ENCODE data around the gene VWF. TPM values are rescaled to one million over a fixed set of nuclear protein-coding genes. Genes with fewer than 3 reads are reported as not detected.

VWF gene
- total RNA-seq, 1 donor = 0.72 TPM

DNA sequence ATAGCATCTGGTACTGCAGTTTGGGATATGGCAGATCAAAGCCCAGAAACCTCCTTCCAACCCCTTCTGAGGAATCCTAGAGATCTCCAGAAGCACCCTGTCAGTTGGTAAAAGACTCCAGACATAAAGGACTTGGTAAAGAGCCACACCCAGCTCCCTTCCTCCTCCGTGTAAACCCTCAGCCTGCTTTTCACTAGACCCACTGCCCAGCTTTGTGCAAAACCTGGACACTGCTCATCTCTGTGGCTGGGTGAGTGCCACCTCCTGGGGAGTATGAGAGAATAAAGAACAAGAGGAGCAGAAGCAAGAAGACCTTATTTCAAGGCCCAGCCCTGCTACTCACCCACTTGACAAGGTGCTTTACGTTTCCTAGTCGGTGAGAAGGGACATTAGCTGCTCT lies 212.5 kb downstream of the VWF start:
- Histone ChIP-seq H3K4me1 (ENCODE audit: insufficient read depth, low read length) (no peaks in the 10 kb centered on the region), H3K4me3 (ENCODE audit: insufficient read depth, low read length) (no peak overlapping the region), H3K27ac (ENCODE audit: low read depth, low read length) (no peak overlapping the region), H4K20me1 (ENCODE audit: insufficient read depth, low read length) (no peaks in the 10 kb centered on the region), H3K4me2 (ENCODE audit: insufficient read depth, low read length) (no peak overlapping the region), H3K27me3 (ENCODE audit: insufficient read depth, low read length) (no peaks in the 10 kb centered on the region), H3K79me2 (ENCODE audit: insufficient read depth, low read length) (no peaks in the 10 kb centered on the region), H3K9me3 (ENCODE audit: low read depth, low read length) (no peaks in the 10 kb centered on the region), H3K36me3 (ENCODE audit: insufficient read depth, low read length) (no peaks in the 10 kb centered on the region), H2AFZ (ENCODE audit: low read length) (no peak overlapping the region)
- TF ChIP-seq, protein P1, sequence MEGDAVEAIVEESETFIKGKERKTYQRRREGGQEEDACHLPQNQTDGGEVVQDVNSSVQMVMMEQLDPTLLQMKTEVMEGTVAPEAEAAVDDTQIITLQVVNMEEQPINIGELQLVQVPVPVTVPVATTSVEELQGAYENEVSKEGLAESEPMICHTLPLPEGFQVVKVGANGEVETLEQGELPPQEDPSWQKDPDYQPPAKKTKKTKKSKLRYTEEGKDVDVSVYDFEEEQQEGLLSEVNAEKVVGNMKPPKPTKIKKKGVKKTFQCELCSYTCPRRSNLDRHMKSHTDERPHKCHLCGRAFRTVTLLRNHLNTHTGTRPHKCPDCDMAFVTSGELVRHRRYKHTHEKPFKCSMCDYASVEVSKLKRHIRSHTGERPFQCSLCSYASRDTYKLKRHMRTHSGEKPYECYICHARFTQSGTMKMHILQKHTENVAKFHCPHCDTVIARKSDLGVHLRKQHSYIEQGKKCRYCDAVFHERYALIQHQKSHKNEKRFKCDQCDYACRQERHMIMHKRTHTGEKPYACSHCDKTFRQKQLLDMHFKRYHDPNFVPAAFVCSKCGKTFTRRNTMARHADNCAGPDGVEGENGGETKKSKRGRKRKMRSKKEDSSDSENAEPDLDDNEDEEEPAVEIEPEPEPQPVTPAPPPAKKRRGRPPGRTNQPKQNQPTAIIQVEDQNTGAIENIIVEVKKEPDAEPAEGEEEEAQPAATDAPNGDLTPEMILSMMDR (IDR thresholded peaks at IDR 0.05; ENCODE audit: extremely low read depth, low read depth, low read length) = no peak
- DNase-seq (ENCODE audit: insufficient read length, low spot score, missing footprints) = no peak

DNA sequence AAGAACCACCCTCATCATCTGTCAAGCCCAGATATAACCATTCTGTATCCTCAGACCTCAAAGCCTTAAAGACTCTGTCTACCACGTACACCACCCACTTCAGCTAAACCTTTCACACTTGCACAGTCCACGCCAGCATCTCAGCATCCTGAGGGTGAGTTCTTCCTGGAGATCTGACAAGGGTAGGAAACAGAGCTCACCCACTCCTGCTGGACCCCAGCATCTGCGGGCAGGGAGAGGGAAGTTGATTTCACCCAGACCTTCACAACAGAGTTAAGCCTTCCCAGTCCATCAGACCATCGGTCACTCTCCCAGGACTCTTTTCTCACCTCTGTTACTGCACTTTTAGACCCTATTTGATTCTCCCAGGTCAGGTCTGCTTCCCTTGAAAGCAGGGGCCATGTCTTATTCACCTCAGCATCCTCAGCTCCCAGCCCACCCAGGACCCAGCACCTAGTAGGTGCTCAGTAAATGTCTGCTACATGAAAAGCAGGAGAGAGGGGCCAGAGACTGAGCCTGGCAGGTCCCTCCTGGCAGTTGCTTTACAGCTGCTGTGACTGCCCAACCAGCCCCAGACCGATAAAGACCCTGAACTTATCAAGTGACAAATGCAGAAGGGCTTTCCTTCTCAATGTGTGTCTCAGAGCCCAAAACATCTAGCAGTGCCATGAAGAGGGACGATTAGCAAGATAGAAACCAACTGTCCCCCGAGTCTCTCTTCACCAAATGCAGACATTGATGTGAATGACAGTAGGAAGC lies 213.5 kb downstream of the VWF start:
- H2AFZ ChIP-seq (ENCODE audit: low read length) = no peak overlapping the region
- H4K20me1 ChIP-seq (ENCODE audit: insufficient read depth, low read length) = no peaks in the 10 kb centered on the region
- no peaks in the 10 kb centered on the region for H3K4me1 ChIP-seq (ENCODE audit: insufficient read depth, low read length)
- no peak overlapping the region for H3K4me3 ChIP-seq (ENCODE audit: insufficient read depth, low read length)
- H3K36me3 ChIP-seq (ENCODE audit: insufficient read depth, low read length) = no peaks in the 10 kb centered on the region
- H3K27me3 ChIP-seq (ENCODE audit: insufficient read depth, low read length) = no peaks in the 10 kb centered on the region
- TF ChIP-seq, protein P1 (IDR thresholded peaks at IDR 0.05; ENCODE audit: extremely low read depth, low read depth, low read length) = no peak
- no peak overlapping the region for H3K27ac ChIP-seq (ENCODE audit: low read depth, low read length)
- H3K79me2 ChIP-seq (ENCODE audit: insufficient read depth, low read length) = no peaks in the 10 kb centered on the region
- DNase-seq (ENCODE audit: insufficient read length, low spot score, missing footprints) = no peak
- H3K4me2 ChIP-seq (ENCODE audit: insufficient read depth, low read length) = no peak overlapping the region
- H3K9me3 ChIP-seq (ENCODE audit: low read depth, low read length) = no peaks in the 10 kb centered on the region

DNA sequence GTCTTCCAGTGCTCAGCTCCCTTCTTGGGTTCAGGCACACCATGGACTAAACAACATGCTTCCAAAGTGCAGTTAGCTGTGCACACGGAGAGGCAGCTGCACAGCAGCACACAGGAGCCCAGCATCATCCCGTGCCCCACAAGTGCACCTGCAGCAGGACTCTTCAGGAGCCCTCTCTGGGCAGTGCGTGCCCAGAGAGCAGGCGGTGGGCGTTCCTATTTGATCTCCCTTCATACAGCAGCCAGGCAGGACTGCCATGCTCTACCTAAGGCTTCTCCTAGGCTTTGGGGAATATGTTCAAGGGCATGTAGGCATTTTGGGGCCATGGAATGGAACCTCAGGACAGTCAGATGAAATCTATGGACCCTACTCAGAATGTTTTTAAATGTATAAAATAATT lies 214.9 kb downstream of the VWF start:
- Histone ChIP-seq H4K20me1 (ENCODE audit: insufficient read depth, low read length) (no peaks in the 10 kb centered on the region), H3K4me1 (ENCODE audit: insufficient read depth, low read length) (no peaks in the 10 kb centered on the region), H2AFZ (ENCODE audit: low read length) (no peak overlapping the region), H3K27me3 (ENCODE audit: insufficient read depth, low read length) (no peaks in the 10 kb centered on the region), H3K4me2 (ENCODE audit: insufficient read depth, low read length) (no peak overlapping the region), H3K36me3 (ENCODE audit: insufficient read depth, low read length) (no peaks in the 10 kb centered on the region), H3K27ac (ENCODE audit: low read depth, low read length) (no peak overlapping the region), H3K79me2 (ENCODE audit: insufficient read depth, low read length) (no peaks in the 10 kb centered on the region), H3K4me3 (ENCODE audit: insufficient read depth, low read length) (no peak overlapping the region), H3K9me3 (ENCODE audit: low read depth, low read length) (no peaks in the 10 kb centered on the region)
- TF ChIP-seq, protein P1 (IDR thresholded peaks at IDR 0.05; ENCODE audit: extremely low read depth, low read depth, low read length) = no peak
- DNase-seq (ENCODE audit: insufficient read length, low spot score, missing footprints) = peak; percentile 59

GRCh38 chr12:5908251-5908650 lies 216.2 kb downstream of the VWF start:
- Histone ChIP-seq H3K4me1 (ENCODE audit: insufficient read depth, low read length) (no peaks in the 10 kb centered on the region), H3K9me3 (ENCODE audit: low read depth, low read length) (no peaks in the 10 kb centered on the region), H3K36me3 (ENCODE audit: insufficient read depth, low read length) (no peaks in the 10 kb centered on the region), H4K20me1 (ENCODE audit: insufficient read depth, low read length) (no peaks in the 10 kb centered on the region), H3K4me3 (ENCODE audit: insufficient read depth, low read length) (no peak overlapping the region), H3K27ac (ENCODE audit: low read depth, low read length) (no peak overlapping the region), H2AFZ (ENCODE audit: low read length) (no peak overlapping the region), H3K27me3 (ENCODE audit: insufficient read depth, low read length) (no peaks in the 10 kb centered on the region), H3K79me2 (ENCODE audit: insufficient read depth, low read length) (no peaks in the 10 kb centered on the region), H3K4me2 (ENCODE audit: insufficient read depth, low read length) (no peak overlapping the region)
- TF ChIP-seq, protein P1 (IDR thresholded peaks at IDR 0.05; ENCODE audit: extremely low read depth, low read depth, low read length) = no peak
- no peak for DNase-seq (ENCODE audit: insufficient read length, low spot score, missing footprints)

Data from osteoblast (primary cell).